Hepatocyte (in vitro differentiated cells): ENCODE measurements around the gene TTC7B.

ENCODE experiments used
- EZH2 ChIP-seq: fragments of 200-600 bp; sonication (generic); IDR thresholded peaks from 2 replicates; pipeline ENCODE4 v1.6.1; 2016; ENCODE audit warnings: antibody characterized with exemption, mild to moderate bottlenecking, borderline replicate concordance
- EZH2phosphoT487 ChIP-seq: fragments of 200-600 bp; sonication (generic); IDR thresholded peaks from one replicate; pipeline ENCODE4 v1.6.1; 2018; ENCODE audit warnings: antibody characterized with exemption, mild to moderate bottlenecking, low read depth, moderate library complexity; ENCODE audit not compliant: unreplicated experiment, severe bottlenecking
- TF ChIP-seq, protein P1 (sequence below): fragments of 200-600 bp; sonication (generic); IDR thresholded peaks from 2 replicates; pipeline ENCODE4 v1.5.1; 2016; ENCODE audit warnings: antibody characterized with exemption, mild to moderate bottlenecking; ENCODE audit not compliant: poor library complexity

- TF ChIP-seq, protein P1, sequence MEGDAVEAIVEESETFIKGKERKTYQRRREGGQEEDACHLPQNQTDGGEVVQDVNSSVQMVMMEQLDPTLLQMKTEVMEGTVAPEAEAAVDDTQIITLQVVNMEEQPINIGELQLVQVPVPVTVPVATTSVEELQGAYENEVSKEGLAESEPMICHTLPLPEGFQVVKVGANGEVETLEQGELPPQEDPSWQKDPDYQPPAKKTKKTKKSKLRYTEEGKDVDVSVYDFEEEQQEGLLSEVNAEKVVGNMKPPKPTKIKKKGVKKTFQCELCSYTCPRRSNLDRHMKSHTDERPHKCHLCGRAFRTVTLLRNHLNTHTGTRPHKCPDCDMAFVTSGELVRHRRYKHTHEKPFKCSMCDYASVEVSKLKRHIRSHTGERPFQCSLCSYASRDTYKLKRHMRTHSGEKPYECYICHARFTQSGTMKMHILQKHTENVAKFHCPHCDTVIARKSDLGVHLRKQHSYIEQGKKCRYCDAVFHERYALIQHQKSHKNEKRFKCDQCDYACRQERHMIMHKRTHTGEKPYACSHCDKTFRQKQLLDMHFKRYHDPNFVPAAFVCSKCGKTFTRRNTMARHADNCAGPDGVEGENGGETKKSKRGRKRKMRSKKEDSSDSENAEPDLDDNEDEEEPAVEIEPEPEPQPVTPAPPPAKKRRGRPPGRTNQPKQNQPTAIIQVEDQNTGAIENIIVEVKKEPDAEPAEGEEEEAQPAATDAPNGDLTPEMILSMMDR = no peak
- TF ChIP-seq EZH2phosphoT487 (no peak), EZH2 (no peak)
These were observed 235.6 kb downstream of the TTC7B start for GRCh38 chr14:90580377-90581335.
